Panc1 (cell line): ENCODE measurements around the gene GOLGA6L7. TPM values are rescaled to one million over a fixed set of nuclear protein-coding genes. Genes with fewer than 3 reads are reported as not detected.

Experiments
- ATAC-seq: fragments of 200-7000 bp; cut with Tn5 transposase; 2 replicates; pipeline ENCODE4 v1.9.1; 2020; ENCODE audit warnings: mild to moderate bottlenecking, moderate library complexity
- BruUV-seq: library from RNA; stranded (reverse); fragments of 400-500 nt; replicated peaks from 2 replicates; lab custom pipeline; 2021; lab: Mats Ljungman, UMichigan
- CTCF ChIA-PET: fragments of 300-600 bp; sonication (Branson Sonifier 250); formaldehyde crosslinking; loops from one replicate; lab custom pipeline; 2022; ENCODE audit warnings: antibody characterized with exemption; lab: Charles Lee
- POLR2A ChIA-PET: fragments of 300-600 bp; sonication (Branson Sonifier 250); formaldehyde crosslinking; loops from one replicate; lab custom pipeline; 2022; ENCODE audit warnings: antibody characterized with exemption; lab: Charles Lee
- DNase-seq: peaks from one replicate; pipeline ENCODE4 v3.0.0-alpha.2; 2010; ENCODE audit warnings: low read depth, low spot score
- H3K27ac ChIP-seq: 2 replicates; pipeline ENCODE4 v1.5.1; 2011; ENCODE audit warnings: mild to moderate bottlenecking, low read length, inconsistent platforms
- H3K27me3 ChIP-seq: fragments of 200-500 bp; sonication (Bioruptor generic); 2 replicates; pipeline ENCODE4 v1.6.0; 2014; ENCODE audit warnings: low read length, inconsistent platforms; ENCODE audit not compliant: control insufficient read depth, insufficient read depth
- H3K36me3 ChIP-seq: fragments of 200-500 bp; sonication (Bioruptor generic); 2 replicates; pipeline ENCODE4 v1.5.1; 2014; ENCODE audit warnings: inconsistent platforms, mild to moderate bottlenecking, low read length, moderate library complexity; ENCODE audit not compliant: control insufficient read depth, insufficient read depth
- H3K4me1 ChIP-seq: 2 replicates; pipeline ENCODE4 v1.5.1; 2011; ENCODE audit warnings: inconsistent platforms, mild to moderate bottlenecking, low read length, moderate library complexity; ENCODE audit not compliant: control insufficient read depth, insufficient read depth
- H3K4me3 ChIP-seq, 2 experiments: 2 replicates each; pipeline ENCODE4 v1.5.1; 2011 to 2012; ENCODE audit warnings: low read depth in 2 of 2, low read length in 2 of 2, mild to moderate bottlenecking in 2 of 2, inconsistent platforms in 1 of 2, moderate library complexity in 1 of 2
- H3K9me3 ChIP-seq: fragments of 200-500 bp; sonication (Bioruptor generic); 2 replicates; pipeline ENCODE4 v1.5.1; 2014; ENCODE audit warnings: low read depth, mild to moderate bottlenecking, inconsistent platforms, low read length, moderate library complexity; ENCODE audit not compliant: control insufficient read depth, insufficient read depth
- POLR2AphosphoS5 ChIP-seq: IDR thresholded peaks from 2 replicates; pipeline ENCODE4 v1.6.1; 2012; ENCODE audit warnings: mild to moderate bottlenecking, low read depth, low read length, moderate library complexity
- SIN3A ChIP-seq: IDR thresholded peaks from 2 replicates; pipeline ENCODE4 v1.6.1; 2012; ENCODE audit warnings: low read depth, mild to moderate bottlenecking, low read length, moderate library complexity, borderline replicate concordance; ENCODE audit not compliant: insufficient read depth
- TCF7L2 ChIP-seq: IDR thresholded peaks from 2 replicates; pipeline ENCODE4 v1.6.1; 2011; ENCODE audit warnings: mild to moderate bottlenecking, low read depth, low read length, inconsistent platforms
- in situ Hi-C: cut with HindIII; loops from 2 replicates; pipeline ENCODE4 v1.10.0; 2016; ENCODE audit warnings: low sequenced_read_pairs, low pct_unique_long_range_greater_than_20kb
- intact Hi-C: fragments of 100-400 bp; cut with micrococcal nuclease; formaldehyde crosslinking; loops from one replicate; pipeline ENCODE4 v1.10.0; 2022; ENCODE audit not compliant: unreplicated experiment
- total RNA-seq: library from RNA; stranded (reverse); gene quantifications from one replicate; pipeline ENCODE4 v1.2.1, GENCODE V29; 2021; ENCODE audit not compliant: unreplicated experiment
- TF ChIP-seq, protein P1 (sequence below): fragments of 450-650 bp; IDR thresholded peaks from 2 replicates; pipeline ENCODE4 v1.5.1; 2017; ENCODE audit warnings: mild to moderate bottlenecking
- TF ChIP-seq, protein P2 (sequence below), 2 experiments: IDR thresholded peaks; 2 replicates each; pipeline ENCODE4 v1.6.1; 2011 to 2012; ENCODE audit warnings: low read depth in 2 of 2, control low read depth in 1 of 2, low read length in 1 of 2, mild to moderate bottlenecking in 1 of 2, moderate library complexity in 1 of 2; ENCODE audit not compliant: insufficient read depth in 1 of 2

GOLGA6L7 gene
- total RNA-seq, 1 experiment from 2014 or later: not detected

DNA sequence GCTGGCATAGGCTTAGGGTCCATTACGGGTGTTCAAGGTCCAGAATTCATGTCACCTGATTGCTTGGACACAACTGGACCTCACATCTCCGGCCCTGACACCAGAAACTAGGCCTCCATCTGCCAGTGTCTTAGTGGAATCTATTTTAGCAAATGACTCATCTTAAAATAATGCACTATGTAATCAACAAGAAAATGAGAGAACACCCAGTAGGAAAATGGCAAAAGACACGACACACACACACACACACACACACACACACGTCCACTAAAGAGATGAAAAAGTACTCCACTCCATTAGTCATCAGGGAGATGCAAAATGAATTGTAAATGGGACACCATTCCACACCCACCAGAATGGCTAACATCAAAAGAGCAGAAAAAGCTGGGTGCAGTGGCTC, 48.5 kb upstream of the GOLGA6L7 start:
- H3K36me3 ChIP-seq: no peaks in the 10 kb centered on the region
- TF ChIP-seq, protein P1, sequence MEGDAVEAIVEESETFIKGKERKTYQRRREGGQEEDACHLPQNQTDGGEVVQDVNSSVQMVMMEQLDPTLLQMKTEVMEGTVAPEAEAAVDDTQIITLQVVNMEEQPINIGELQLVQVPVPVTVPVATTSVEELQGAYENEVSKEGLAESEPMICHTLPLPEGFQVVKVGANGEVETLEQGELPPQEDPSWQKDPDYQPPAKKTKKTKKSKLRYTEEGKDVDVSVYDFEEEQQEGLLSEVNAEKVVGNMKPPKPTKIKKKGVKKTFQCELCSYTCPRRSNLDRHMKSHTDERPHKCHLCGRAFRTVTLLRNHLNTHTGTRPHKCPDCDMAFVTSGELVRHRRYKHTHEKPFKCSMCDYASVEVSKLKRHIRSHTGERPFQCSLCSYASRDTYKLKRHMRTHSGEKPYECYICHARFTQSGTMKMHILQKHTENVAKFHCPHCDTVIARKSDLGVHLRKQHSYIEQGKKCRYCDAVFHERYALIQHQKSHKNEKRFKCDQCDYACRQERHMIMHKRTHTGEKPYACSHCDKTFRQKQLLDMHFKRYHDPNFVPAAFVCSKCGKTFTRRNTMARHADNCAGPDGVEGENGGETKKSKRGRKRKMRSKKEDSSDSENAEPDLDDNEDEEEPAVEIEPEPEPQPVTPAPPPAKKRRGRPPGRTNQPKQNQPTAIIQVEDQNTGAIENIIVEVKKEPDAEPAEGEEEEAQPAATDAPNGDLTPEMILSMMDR: no peak
- TF ChIP-seq, protein P2, sequence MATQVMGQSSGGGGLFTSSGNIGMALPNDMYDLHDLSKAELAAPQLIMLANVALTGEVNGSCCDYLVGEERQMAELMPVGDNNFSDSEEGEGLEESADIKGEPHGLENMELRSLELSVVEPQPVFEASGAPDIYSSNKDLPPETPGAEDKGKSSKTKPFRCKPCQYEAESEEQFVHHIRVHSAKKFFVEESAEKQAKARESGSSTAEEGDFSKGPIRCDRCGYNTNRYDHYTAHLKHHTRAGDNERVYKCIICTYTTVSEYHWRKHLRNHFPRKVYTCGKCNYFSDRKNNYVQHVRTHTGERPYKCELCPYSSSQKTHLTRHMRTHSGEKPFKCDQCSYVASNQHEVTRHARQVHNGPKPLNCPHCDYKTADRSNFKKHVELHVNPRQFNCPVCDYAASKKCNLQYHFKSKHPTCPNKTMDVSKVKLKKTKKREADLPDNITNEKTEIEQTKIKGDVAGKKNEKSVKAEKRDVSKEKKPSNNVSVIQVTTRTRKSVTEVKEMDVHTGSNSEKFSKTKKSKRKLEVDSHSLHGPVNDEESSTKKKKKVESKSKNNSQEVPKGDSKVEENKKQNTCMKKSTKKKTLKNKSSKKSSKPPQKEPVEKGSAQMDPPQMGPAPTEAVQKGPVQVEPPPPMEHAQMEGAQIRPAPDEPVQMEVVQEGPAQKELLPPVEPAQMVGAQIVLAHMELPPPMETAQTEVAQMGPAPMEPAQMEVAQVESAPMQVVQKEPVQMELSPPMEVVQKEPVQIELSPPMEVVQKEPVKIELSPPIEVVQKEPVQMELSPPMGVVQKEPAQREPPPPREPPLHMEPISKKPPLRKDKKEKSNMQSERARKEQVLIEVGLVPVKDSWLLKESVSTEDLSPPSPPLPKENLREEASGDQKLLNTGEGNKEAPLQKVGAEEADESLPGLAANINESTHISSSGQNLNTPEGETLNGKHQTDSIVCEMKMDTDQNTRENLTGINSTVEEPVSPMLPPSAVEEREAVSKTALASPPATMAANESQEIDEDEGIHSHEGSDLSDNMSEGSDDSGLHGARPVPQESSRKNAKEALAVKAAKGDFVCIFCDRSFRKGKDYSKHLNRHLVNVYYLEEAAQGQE (IDR thresholded peaks at IDR 0.05; ENCODE audit: insufficient read depth in 1 of 2, low read depth in 2 of 2, low read length in 1 of 2): no peak
- TF ChIP-seq POLR2AphosphoS5: no peak
- TF ChIP-seq TCF7L2: no peak
- no peak for TF ChIP-seq SIN3A
- no TSS peak for BruUV-seq
- POLR2A ChIA-PET: no interaction called here
- H3K4me1 ChIP-seq: no peaks in the 10 kb centered on the region
- CTCF ChIA-PET: no interaction called here
- DNase-seq (no peak), ATAC-seq (no peak)
- in situ Hi-C loops (no loop called here), intact Hi-C loops (no loop called here)
- no peak overlapping the region for H3K27ac ChIP-seq
- no peaks in the 10 kb centered on the region for H3K9me3 ChIP-seq
- H3K4me3 ChIP-seq: no peak overlapping the region
- H3K27me3 ChIP-seq: no peaks in the 10 kb centered on the region

DNA sequence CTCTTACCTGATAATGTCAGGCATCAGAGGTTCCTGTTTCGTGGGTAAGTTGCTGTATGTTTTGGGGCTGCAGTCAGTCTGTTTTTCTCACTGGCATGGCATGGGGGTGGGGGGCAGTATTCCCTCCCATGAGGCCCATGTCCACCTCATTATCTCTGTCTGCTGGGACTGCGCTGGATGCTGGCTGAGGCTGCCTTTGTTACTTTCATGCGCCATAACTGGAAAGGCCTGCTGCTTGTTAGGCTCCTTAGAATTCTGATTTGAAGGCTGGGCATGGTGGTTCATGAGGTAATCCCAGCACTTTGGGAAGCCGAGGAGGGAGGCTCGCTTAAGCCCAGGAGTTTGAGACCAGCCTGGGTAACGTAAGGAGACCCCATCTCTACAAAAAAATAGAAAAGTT, 47.1 kb upstream of the GOLGA6L7 start:
- in situ Hi-C loops: no loop called here
- H3K4me1 ChIP-seq: no peaks in the 10 kb centered on the region
- intact Hi-C loops: no loop called here
- no peaks in the 10 kb centered on the region for H3K36me3 ChIP-seq
- ATAC-seq: no peak
- DNase-seq: no peak
- CTCF ChIA-PET: no interaction called here
- H3K27me3 ChIP-seq: no peaks in the 10 kb centered on the region
- H3K4me3 ChIP-seq: no peak overlapping the region
- H3K9me3 ChIP-seq: no peaks in the 10 kb centered on the region
- POLR2A ChIA-PET: no interaction called here
- H3K27ac ChIP-seq: no peak overlapping the region
- BruUV-seq: no TSS peak
- TF ChIP-seq TCF7L2: no peak
- TF ChIP-seq, protein P1: no peak
- TF ChIP-seq, protein P2 (IDR thresholded peaks at IDR 0.05; ENCODE audit: insufficient read depth in 1 of 2, low read depth in 2 of 2, low read length in 1 of 2): no peak
- TF ChIP-seq SIN3A: no peak
- TF ChIP-seq POLR2AphosphoS5: no peak
